ENCODE results near the gene NUBPL.
"Not testable (repeated sequence)": the region's sequence is repeated elsewhere in the genome, so short reads cannot be mapped to it uniquely, and the experiment has no call there.

The NUBPL gene

DNA sequence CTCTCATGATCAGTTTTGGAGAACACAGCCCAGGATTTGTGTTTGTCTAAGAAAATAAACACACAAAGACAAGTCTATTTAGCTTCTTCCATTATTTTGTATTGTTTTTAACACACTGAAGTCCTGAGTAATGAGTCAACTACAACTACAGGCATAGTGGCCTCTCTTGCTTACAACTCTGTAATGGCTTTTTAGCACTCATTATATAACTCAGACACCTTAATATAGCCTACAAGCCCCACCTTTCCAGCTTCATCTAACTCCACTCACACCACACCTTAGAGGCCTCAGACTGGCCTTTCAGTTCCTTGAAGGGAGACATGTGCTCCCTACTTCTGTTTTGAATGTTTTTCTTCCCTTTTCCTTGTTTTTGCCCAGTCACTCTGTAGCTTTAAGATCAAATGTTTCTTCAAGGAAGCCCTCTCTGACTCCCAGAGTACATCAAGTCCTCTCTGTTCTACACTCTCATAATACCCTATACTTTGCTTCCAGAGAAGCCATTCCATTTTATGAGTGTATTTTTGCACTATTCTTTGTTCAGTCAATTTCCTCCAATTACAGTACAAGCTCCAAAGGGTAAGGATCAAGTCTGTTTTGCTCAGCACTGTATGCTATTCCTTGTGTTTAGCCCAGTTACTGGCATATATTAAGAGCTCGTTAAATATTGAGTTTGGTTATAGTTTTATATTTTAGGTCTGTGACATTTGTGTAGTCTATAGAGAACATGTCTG lies 282.3 kb downstream of the NUBPL start:
- no peak overlapping the region for H3K4me3 ChIP-seq (ENCODE audit: low read length)
- TF ChIP-seq, protein P1, sequence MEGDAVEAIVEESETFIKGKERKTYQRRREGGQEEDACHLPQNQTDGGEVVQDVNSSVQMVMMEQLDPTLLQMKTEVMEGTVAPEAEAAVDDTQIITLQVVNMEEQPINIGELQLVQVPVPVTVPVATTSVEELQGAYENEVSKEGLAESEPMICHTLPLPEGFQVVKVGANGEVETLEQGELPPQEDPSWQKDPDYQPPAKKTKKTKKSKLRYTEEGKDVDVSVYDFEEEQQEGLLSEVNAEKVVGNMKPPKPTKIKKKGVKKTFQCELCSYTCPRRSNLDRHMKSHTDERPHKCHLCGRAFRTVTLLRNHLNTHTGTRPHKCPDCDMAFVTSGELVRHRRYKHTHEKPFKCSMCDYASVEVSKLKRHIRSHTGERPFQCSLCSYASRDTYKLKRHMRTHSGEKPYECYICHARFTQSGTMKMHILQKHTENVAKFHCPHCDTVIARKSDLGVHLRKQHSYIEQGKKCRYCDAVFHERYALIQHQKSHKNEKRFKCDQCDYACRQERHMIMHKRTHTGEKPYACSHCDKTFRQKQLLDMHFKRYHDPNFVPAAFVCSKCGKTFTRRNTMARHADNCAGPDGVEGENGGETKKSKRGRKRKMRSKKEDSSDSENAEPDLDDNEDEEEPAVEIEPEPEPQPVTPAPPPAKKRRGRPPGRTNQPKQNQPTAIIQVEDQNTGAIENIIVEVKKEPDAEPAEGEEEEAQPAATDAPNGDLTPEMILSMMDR (conservative IDR thresholded peaks at IDR 0.05; ENCODE audit: low read length), result no peak
- DNase-seq (ENCODE audit: low read depth), result peak; percentile 42

DNA sequence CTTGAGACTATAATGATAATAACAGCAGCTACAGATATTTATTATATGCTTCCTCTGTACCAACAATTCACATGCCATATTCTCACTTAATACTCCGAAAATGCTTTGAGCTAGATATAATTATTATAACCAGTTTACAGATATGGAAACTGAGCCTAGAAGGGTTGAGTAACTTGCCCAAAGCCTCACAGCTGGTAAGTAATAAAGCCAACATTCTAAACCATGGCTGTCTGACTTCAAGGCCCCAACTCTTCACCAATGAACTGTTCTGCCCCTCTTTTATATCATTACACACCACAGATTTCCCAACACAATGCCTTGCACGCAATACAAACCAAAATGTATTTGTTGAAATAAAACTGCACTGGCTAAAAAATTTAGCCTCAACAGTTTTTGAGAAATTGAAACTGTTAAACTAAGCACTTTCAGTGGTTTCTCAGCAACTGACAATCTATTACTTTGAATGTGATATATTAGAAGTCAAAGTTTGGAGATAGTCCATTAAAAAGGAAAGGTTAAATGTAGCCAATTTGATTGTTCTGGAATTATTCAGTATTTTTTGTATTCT lies 293.4 kb downstream of the NUBPL start:
- peak; percentile 13 for DNase-seq (ENCODE audit: low read depth)
- H3K4me3 ChIP-seq (ENCODE audit: low read length), result no peak overlapping the region
- TF ChIP-seq, protein P1 (conservative IDR thresholded peaks at IDR 0.05; ENCODE audit: low read length), result no peak

DNA sequence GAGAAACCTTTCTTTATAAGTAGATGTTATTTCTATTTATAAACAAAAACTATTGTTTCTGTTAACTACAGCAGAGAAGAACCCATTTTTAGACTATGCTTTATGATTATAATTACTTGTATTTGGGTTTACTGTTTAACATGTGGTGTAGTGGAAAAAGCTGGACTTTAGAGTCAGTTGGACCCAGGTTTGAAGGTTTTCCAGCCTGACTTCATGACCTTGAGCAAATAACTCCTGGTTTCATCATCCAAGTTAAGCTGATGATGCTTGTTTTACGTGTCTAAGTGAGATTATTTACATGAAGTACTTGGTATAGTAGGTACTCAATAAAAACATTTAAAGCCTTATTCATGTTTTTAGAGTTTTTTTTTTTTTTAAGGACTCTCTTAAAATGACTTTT lies 294.1 kb downstream of the NUBPL start:
- DNase-seq (ENCODE audit: low read depth), result peak; percentile 1
- TF ChIP-seq, protein P1 (conservative IDR thresholded peaks at IDR 0.05; ENCODE audit: low read length), result no peak
- H3K4me3 ChIP-seq (ENCODE audit: low read length), result no peak overlapping the region

GRCh38 chr14:31856003-31856402 lies 294.8 kb downstream of the NUBPL start:
- not testable (repeated sequence) for H3K4me3 ChIP-seq (ENCODE audit: low read length); DNase-seq (ENCODE audit: low read depth)

DNA sequence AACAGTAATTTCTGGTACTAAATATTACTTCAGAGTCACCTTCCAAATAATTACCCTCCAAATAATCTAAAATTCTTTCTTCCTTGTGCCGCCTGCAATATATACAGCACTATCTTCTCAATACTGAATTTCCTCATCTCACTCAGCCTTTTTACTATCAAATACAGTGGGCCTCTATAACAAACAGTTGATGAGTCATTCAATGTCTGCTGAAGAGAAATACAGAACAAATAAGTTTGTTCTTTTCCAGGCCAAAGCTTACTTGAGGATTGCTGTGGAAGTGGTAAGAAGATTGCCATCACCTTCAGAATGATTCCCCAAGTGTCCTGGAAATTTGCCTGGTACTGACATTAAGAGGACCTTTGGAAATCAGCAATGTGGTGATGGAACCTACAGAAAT lies 297.7 kb downstream of the NUBPL start:
- H3K4me3 ChIP-seq (ENCODE audit: low read length), result no peak overlapping the region
- DNase-seq (ENCODE audit: low read depth), result no peak
- TF ChIP-seq, protein P1 (conservative IDR thresholded peaks at IDR 0.05; ENCODE audit: low read length), result no peak

DNA sequence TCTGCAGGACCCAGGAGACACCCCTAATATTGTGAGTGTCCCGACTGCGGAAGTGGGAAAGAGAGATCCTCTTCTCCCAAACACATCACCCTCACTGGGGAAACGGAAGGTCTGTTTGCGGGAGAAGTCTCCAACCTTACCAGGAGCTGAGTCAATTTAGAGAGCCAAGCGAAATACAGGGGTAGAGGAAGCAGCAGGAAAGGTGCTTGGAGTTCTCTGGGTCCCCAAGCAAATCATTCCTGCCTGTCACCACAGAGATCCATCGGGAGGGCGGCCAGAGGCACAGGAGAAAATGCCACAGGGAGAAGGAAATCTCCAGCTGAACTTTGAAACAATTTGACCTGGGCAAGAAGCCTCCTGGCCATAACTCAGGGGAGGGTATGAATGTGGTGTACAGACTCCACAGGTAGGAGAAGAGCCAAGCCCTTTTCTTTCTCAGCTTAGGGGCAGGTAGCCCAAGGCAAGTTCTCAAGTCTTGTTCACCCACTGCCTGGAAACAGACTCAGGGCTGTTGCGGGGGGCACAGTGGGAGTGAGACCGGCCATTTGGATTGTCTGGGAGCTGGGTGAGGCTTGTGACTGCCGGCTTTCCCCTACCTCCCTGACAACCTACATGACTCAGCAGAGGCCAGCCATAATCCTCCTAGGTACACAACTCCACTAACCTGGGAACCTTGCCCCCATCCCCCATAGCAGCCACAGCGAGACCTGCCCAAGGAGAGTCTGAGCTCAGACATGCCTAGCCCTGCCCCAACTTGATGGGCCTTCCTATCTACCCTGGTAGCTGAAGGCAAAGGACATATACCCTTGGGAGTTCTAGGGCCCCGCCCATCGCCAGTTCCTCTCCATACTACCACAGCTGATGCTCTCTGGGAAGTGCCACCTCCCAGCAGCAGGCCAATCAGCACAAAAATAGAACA lies 304.0 kb downstream of the NUBPL start:
- no peak for DNase-seq (ENCODE audit: low read depth)
- TF ChIP-seq, protein P1 (conservative IDR thresholded peaks at IDR 0.05; ENCODE audit: low read length), result no peak
- H3K4me3 ChIP-seq (ENCODE audit: low read length), result no peak overlapping the region

DNA sequence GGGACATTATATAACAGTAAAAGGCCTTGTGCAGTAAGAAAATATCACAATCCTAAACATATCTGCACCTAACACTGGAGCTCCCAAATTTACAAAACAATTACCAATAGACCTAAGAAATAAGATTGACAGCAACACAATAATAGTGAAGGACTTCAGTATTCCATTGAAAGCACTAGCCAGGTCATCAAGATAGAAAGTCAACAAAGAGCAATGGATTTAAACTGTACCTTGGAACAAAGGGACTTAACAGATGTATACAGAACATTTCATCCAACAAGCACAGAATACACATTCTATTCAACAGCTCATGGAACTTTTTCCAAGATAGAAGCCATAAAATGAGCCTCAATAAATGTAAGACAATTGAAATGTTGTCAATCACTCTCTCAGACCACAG lies 306.4 kb downstream of the NUBPL start:
- TF ChIP-seq, protein P1 (conservative IDR thresholded peaks at IDR 0.05; ENCODE audit: low read length), result no peak
- DNase-seq (ENCODE audit: low read depth), result no peak
- no peak overlapping the region for H3K4me3 ChIP-seq (ENCODE audit: low read length)

DNA sequence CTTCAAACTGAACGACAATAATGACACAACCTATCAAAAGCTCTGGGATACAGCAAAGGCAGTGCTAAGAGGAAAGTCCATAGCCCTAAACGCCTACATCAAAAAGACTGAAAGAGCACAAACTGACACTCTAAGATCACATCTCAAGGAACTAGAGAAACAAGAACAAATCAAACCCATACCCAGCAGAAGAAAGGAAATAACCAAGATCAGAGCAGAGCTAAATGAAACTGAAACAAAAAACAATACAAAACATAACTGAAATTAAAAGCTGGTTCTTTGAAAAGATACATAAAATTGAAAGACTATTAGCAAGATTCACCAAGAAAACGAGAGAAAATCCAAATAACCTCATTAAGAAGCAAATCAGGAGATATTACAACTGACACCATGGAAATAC lies 306.9 kb downstream of the NUBPL start:
- DNase-seq (ENCODE audit: low read depth); H3K4me3 ChIP-seq (ENCODE audit: low read length): not testable (repeated sequence)

Data from AG10803 (cell line).